ENCODE data around the gene APH1B.

- TF ChIP-seq CTCF (conservative IDR thresholded peaks at IDR 0.05) (no peak), EZH2 (IDR thresholded peaks at IDR 0.05; ENCODE audit: low read depth) (no peak)
These were observed 81.0 kb downstream of the APH1B start for GRCh38 chr15:63358241-63359029.
